CD4-positive, alpha-beta T cell treated with Interleukin-17A for 1 hour (primary cell): ENCODE measurements around the gene PRKCSH.
"Not testable (repeated sequence)": the region's sequence is repeated elsewhere in the genome, so short reads cannot be mapped to it uniquely, and the experiment has no call there.

Experiments
- DNase-seq: peaks from one replicate; pipeline ENCODE4 v3.0.0-alpha.2; 2020

Gene PRKCSH

GRCh38 chr19:11451327-11451870 lies 16.0 kb downstream of the PRKCSH start:
- no peak for DNase-seq

DNA sequence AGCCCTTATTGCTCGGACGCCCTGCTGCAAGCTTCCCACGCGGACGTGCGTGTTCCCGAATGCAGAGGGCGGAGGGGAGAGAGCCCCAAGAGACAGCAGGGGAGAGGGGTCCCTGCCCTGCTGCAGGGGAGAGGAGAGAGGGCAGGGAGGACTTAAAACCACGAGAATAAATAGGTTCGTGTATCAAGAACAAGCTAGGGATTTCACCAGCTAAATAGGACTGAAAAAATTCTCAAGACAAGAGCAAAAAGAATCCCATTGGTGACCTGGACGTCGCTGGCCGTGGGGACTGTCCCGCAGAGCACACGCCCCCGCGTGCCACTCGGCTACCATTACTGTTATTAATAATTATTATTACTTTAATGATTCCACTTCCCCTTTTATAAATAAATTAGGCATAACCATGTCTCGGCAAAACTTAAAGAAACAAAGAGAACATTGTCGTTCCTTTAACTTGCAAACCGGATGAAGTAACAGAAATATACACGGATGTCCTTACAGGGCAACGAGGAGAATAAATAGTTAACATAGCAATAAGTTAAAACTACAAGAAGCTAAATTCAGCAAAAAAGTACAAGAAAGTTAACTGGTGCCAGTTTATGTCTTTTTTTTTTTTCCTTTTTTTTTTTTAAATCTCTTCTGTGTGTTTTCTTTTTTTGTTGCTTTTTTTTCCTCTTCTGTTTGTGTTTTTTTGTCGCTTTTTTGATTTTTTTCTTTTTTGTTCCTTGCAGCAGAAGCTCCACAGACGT lies 16.6 kb downstream of the PRKCSH start:
- no peak for DNase-seq

DNA sequence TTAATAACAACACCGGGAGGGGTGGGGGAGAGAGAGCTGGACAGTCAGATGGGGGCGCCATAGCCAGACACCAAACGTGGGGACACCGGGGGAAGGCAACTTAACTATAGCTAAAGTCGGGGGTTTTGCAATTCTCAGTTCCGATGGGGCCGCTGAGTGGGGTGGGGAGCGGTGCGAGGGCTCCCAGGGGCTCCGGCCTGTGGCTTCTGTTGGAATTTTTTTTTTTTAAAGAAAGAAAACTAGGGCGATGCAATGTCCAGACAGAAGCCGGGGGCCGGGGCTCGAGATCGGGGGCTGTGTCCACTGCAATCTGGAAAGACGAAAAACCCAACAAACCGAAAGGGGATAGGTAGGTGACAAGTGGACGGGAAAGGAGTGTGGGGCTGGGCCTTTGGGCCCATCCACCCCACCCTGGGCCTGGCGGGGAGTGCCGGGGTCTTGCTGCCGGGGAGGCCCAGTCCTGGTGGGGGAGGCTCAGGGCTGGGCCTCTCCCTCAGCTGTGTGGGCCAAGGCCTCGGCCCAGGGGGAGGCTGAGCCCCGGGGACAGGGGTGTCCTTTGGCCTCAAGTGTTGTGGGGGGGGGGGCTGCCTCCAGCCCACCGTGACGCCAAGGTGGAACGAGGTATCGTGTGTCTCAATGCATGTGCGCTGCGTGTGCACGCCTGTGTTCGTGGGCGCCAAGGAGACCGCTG lies 17.3 kb downstream of the PRKCSH start:
- no peak for DNase-seq

GRCh38 chr19:11453468-11454341 lies 18.3 kb downstream of the PRKCSH start:
- DNase-seq: no peak

DNA sequence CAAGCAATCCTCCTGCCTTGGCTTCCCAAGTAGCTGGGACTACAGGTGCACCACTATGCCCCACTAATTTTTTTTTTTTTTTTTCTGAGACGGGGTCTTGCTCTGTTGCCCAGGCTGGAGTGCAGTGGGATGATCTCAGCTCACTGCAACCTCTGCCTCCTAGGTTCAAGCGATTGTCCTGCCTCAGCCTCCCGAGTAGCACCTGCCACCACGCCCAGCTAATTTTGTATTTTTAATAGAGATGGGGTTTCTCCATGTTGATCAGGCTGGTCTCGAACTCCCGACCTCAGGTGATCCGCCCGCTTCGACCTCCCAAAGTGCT lies 19.8 kb downstream of the PRKCSH start:
- not testable (repeated sequence) for DNase-seq

GRCh38 chr19:11456659-11457058 lies 21.2 kb downstream of the PRKCSH start:
- DNase-seq: no peak

DNA sequence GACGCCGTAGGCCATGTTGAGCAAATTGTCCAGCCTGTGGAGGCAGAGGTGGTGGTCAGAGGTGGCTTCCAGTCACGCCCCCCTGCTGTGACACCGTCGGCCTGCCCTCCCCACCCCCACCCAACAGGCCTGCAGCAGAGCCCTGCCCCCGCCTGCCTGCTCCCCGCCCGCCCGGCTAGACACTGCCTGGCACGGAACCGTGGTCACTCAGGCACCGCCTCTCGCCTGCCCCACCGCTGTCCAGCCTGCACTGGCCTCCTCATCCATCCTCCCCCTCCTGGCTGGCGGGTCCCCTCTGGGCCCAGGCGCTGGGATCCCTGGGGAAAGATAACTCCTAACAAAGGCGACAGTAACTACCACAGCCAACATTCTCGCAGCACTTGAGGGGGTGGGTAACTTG lies 21.7 kb downstream of the PRKCSH start:
- DNase-seq: no peak

GRCh38 chr19:11457831-11458230 lies 22.4 kb downstream of the PRKCSH start:
- DNase-seq: no peak

- no peak for DNase-seq
Measured at GRCh38 chr19:11458236-11458900, 22.9 kb downstream of the PRKCSH start.

GRCh38 chr19:11458912-11459311 lies 23.5 kb downstream of the PRKCSH start:
- not testable (repeated sequence) for DNase-seq

DNA sequence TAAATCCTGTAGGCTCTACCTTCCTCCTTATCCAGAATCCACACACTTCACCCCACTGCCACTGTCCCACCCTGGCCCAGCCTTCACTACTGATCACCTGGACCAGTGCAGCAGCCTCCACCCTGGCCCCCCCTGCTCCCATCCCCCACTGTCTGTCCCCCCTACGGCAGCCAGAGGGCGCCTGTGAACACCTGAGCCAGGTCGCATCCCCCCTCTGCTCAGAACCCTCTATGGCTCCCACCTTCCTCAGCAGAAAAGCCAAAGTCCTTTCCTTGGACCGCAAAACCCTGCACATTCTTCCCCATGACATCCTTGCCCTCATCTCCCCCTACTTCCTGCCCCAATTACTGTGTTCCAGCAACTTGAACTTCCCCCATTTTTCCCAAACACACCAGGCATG lies 24.8 kb downstream of the PRKCSH start:
- DNase-seq: no peak

DNA sequence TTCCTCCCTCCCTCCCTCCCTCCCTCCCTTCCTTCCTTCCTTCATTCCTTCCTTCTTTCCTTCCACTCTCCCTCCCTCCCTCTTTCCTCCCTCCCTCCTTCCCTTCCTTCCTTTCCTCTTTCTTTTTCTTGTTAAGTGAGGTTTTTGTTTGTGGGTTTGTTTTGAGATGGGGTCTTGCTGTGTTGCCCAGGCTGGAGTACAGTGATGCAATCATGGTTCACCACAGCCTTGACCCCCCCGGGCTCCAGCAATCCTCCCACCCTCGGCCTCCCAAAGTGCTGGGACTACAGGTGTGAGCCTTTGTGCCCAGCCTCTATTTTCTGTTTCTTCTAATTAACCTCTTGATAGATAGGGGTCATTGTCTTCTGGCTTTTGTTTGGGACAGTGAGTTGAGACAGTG lies 26.0 kb downstream of the PRKCSH start:
- DNase-seq: no peak

DNA sequence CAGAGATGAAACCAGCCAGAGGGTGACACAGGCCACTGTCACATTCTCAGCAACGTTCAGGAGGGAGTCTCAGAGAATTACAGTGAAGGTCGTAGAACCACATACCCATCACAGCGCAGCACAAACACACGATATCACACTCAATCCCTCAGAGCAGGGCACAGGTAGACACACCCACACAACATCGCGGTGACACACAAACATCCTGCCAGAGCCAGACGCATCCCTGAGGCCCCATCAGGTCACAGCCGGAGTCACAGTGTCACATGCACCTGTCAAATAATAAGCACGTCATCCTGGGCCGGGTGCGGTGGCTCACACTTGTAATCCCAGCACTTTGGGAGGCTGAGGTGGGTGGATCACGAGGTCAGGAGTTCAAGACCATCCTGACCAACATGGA lies 28.0 kb downstream of the PRKCSH start:
- no peak for DNase-seq

GRCh38 chr19:11464333-11465265 lies 29.2 kb downstream of the PRKCSH start:
- DNase-seq: no peak

- DNase-seq: no peak
Measured at GRCh38 chr19:11465600-11465999, 30.2 kb downstream of the PRKCSH start.

DNA sequence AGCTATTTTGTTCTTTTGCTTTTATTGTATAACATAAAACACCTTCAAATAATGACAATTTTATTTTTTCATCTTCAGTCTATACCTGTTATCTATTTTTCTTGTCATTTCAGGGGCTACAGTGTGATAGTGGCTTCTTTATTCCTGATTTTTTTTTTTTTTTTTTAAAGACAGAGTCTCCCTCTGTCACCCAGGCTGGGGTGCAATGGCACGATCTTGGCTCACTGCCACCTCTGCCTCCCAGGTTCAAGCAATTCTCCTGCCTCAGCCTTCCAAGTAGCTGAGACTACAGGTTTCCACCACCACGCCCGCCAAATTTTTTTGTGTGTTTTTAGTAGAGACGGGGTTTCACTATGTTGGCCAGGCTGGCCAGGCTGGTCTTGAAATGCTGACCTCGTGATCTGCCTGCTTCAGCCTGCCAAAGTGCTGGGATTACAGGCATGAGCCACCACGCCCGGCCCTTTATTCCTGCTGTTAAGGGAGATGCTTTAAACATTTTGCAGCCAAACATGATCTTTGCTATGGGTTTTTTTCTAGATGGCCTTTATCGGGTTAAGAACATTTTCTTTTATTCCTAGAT lies 32.9 kb downstream of the PRKCSH start:
- not testable (repeated sequence) for DNase-seq

DNA sequence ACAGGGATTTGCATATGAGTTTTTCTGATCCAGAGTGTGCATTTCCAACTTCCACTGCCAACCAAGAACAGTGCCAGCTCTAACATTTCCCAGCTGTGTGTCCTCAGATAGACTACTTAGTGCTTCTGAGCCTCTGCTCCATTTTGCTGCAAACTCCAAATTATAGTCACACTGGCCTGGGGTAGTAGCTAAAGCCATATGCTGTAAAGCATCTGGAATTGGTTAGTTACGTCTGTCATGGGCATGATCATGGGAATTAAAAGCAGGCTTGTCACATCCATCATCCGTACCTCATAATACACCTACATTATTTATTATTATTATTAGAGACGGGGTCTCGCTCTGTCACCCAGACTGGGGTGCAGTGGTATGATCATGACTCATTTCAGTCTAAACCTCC lies 38.3 kb downstream of the PRKCSH start:
- no peak for DNase-seq

- not testable (repeated sequence) for DNase-seq
Measured at GRCh38 chr19:11475343-11475742, 39.9 kb downstream of the PRKCSH start.

- no peak for DNase-seq
Measured at GRCh38 chr19:11475861-11476260, 40.4 kb downstream of the PRKCSH start.

- DNase-seq: no peak
Measured at GRCh38 chr19:11478167-11479089, 43.0 kb downstream of the PRKCSH start.
